ENCODE measurements around the gene DUOX2.
"Not testable (repeated sequence)": the region's sequence is repeated elsewhere in the genome, so short reads cannot be mapped to it uniquely, and the experiment has no call there.

DUOX2 gene

GRCh38 chr15:45138814-45139765 lies 25.1 kb upstream of the DUOX2 start:
- no peak for DNase-seq (ENCODE audit: low spot score)

GRCh38 chr15:45137703-45138102 lies 23.7 kb upstream of the DUOX2 start:
- no peak for DNase-seq (ENCODE audit: low spot score)

- DNase-seq (ENCODE audit: low spot score) = no peak
These were observed 22.4 kb upstream of the DUOX2 start for GRCh38 chr15:45136378-45136764.

GRCh38 chr15:45135705-45136377 lies 21.9 kb upstream of the DUOX2 start:
- DNase-seq (ENCODE audit: low spot score) = not testable (repeated sequence)

- DNase-seq (ENCODE audit: low spot score) = no peak
These were observed 21.0 kb upstream of the DUOX2 start for GRCh38 chr15:45134682-45135604.

GRCh38 chr15:45134046-45134445 lies 20.1 kb upstream of the DUOX2 start:
- DNase-seq (ENCODE audit: low spot score) = no peak

GRCh38 chr15:45133561-45133920 lies 19.6 kb upstream of the DUOX2 start:
- DNase-seq (ENCODE audit: low spot score) = no peak

GRCh38 chr15:45132844-45133560 lies 19.0 kb upstream of the DUOX2 start:
- DNase-seq (ENCODE audit: low spot score) = no peak

GRCh38 chr15:45131510-45131909 lies 17.5 kb upstream of the DUOX2 start:
- no peak for DNase-seq (ENCODE audit: low spot score)

- no peak for DNase-seq (ENCODE audit: low spot score)
These were observed 16.5 kb upstream of the DUOX2 start for GRCh38 chr15:45130291-45131000.

GRCh38 chr15:45129651-45130129 lies 15.7 kb upstream of the DUOX2 start, which contains the start of the genes DUOX1 and DUOXA1:
Gene DUOX1 (plus strand): TSS chr15:45129994. CDS start chr15:45131967, 1,973 bp downstream.
Gene DUOXA1 (minus strand): TSS chr15:45129879. CDS start chr15:45123014, 6,865 bp downstream.
- DNase-seq (ENCODE audit: low spot score) = no peak

GRCh38 chr15:45128971-45129639 lies 15.1 kb upstream of the DUOX2 start:
- DNase-seq (ENCODE audit: low spot score) = no peak

GRCh38 chr15:45126535-45127158 lies 12.7 kb upstream of the DUOX2 start:
- DNase-seq (ENCODE audit: low spot score) = no peak

GRCh38 chr15:45123397-45123796 lies 9.4 kb upstream of the DUOX2 start:
- no peak for DNase-seq (ENCODE audit: low spot score)

- DNase-seq (ENCODE audit: low spot score) = no peak
These were observed 8.7 kb upstream of the DUOX2 start for GRCh38 chr15:45122719-45123118.

- no peak for DNase-seq (ENCODE audit: low spot score)
These were observed 7.9 kb upstream of the DUOX2 start for GRCh38 chr15:45121706-45122417.

GRCh38 chr15:45121020-45121419 lies 7.0 kb upstream of the DUOX2 start:
- DNase-seq (ENCODE audit: low spot score) = no peak
